ENCODE measurements around the gene ATP6V1D.
"Not testable (repeated sequence)": the region's sequence is repeated elsewhere in the genome, so short reads cannot be mapped to it uniquely, and the experiment has no call there.

Gene ATP6V1D

DNA sequence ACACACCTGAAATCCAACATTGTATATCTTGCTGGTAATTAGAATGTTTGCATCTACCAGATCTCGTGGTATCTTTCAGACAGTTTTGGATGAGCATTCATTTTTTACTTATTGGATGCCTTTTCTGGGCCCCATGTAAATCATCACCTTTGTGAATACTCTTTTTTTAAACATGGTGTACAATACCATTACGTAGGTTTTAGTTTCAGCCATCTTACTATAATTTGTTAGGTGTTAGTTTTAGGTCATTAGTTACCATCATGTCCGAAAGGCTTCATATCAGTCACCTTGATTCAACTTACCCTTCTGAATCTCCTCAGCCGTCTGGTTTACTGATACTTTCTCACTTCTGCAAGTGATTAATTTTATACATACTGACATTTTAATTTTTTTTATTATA is 5.9 kb upstream of the ATP6V1D start:
- Histone ChIP-seq H3K4me3 (ENCODE audit: low read length) (no peak overlapping the region), H3K36me3 (ENCODE audit: control insufficient read depth, insufficient read depth, low read length, severe bottlenecking) (peaks cover 71% of the 10 kb centered on the region), H3K27me3 (replicated peaks; ENCODE audit: control insufficient read depth, insufficient read depth, low read length) (no peaks in the 10 kb centered on the region), H3K4me1 (ENCODE audit: control insufficient read depth, insufficient read depth, low read length) (peaks cover 27% of the 10 kb centered on the region), H3K9me3 (ENCODE audit: control insufficient read depth, low read length) (no peaks in the 10 kb centered on the region), H3K9ac (ENCODE audit: low read length) (no peak overlapping the region)
- no peak for DNase-seq (ENCODE audit: low read depth)

DNA sequence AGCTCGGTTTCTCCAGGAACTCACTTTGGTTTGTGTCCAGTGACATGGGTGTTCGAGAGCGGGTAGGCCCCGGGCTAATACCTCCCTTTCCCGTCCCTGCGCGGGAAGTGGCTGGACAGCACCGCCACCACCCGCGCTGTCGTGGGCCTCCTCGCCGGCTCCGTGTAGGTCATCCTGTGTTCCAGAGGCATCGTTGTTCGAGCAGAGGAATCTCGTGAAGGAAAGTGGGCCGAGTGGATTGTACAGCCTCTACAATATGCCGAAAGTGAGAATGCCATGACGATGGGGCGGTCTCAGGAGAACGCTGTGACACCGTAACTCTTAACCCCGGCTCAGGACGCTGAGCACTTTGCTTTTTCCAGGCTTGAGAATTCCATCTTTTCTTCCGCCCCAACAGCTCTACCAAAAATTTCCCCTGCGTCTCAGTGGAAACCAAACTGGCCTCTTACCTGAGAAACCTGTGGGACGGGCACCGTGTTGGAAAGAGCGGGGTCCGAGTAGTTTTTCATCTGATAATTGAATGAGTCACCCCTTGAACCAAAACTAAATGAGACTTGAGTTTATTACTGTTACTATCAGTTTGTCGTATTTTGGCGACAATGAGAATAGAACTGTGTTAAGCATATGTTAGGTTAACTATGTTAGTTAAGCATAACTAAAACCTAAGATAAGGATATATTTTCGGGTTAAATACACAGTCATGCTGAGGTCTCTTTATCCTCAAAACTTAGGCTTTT is 1.0 kb upstream of the ATP6V1D start:
- Histone ChIP-seq H3K9me3 (ENCODE audit: control insufficient read depth, low read length) (no peaks in the 10 kb centered on the region), H3K4me1 (ENCODE audit: control insufficient read depth, insufficient read depth, low read length) (peaks cover 52% of the 10 kb centered on the region), H3K9ac (ENCODE audit: low read length) (peak overlapping the region; percentile 97), H3K36me3 (ENCODE audit: control insufficient read depth, insufficient read depth, low read length, severe bottlenecking) (peaks cover 24% of the 10 kb centered on the region), H3K4me3 (ENCODE audit: low read length) (peak overlapping the region; percentile 99), H3K27me3 (replicated peaks; ENCODE audit: control insufficient read depth, insufficient read depth, low read length) (no peaks in the 10 kb centered on the region)
- no peak for DNase-seq (ENCODE audit: low read depth)

DNA sequence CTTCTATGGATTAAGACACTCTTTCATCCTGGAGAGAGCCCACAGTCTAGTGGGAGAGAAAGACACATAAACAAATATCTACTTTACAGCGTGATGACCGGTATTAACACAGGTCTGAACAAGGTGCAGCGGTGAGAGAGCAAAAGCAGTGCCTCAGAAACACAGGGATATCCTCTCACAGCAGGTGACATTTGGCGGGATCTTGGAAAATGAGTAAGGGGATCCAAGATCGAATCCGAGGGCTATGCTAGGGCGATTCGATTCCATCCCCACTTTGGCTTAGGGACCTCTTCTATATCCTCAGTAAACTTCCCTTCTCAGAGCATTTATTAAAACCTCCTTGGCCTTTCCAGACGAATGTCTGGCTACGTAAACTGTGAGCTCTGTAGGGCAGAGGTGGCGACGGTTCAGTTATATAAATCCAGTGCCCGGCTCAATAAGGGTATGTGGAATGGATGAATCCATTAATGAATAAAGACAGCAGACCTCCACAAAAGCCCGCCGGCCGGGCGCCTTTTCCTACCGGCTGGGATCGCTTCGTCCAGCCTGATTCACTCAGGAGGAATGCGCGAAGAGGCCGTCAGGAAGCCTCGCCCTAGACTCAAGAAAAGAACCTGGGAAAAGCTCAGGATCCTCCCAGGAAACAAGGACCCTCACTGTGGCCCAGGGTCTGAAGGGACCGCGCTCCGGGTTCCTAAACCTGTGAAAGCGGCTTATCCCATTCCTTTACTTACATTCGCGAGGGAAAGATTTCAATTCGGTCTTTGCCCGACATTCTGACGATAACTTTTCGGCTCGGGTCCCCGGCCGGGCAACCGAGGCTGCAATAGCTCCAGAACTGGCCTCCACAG is 455 bp downstream of the ATP6V1D start:
- DNase-seq (ENCODE audit: low read depth) = peak; percentile 83
- H3K9me3 ChIP-seq (ENCODE audit: control insufficient read depth, low read length) = no peaks in the 10 kb centered on the region

DNA sequence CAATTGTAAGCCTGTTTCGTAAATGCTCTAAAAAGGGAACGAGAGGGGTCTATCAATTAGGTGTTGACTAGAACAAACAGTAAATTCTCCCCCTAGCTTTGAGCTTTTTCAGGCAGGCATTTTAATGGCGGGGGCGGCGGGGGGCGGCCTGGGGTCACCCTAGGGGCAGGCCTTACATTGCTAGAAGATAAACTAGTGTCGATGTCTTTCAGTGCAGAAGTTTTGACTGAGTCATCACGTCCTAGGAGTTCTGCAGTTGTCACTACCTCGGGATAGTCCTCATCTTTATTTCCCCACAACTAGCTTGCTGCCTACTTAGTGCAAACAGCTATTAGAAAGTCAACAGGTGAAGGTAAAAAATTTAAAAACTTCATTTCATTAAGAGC is 1.6 kb downstream of the ATP6V1D start:
- Histone ChIP-seq H3K4me3 (ENCODE audit: low read length) (peak overlapping the region; percentile 99), H3K36me3 (ENCODE audit: control insufficient read depth, insufficient read depth, low read length, severe bottlenecking) (peaks cover 10% of the 10 kb centered on the region), H3K9ac (ENCODE audit: low read length) (peak overlapping the region; percentile 97), H3K4me1 (ENCODE audit: control insufficient read depth, insufficient read depth, low read length) (peaks cover 47% of the 10 kb centered on the region), H3K9me3 (ENCODE audit: control insufficient read depth, low read length) (no peaks in the 10 kb centered on the region), H3K27me3 (replicated peaks; ENCODE audit: control insufficient read depth, insufficient read depth, low read length) (no peaks in the 10 kb centered on the region)
- no peak for DNase-seq (ENCODE audit: low read depth)

More for the DNA sequence above, 455 bp downstream of the ATP6V1D start:
- peak overlapping the region; percentile 97 for H3K9ac ChIP-seq (ENCODE audit: low read length)
- peaks cover 11% of the 10 kb centered on the region for H3K36me3 ChIP-seq (ENCODE audit: control insufficient read depth, insufficient read depth, low read length, severe bottlenecking)
- peaks cover 52% of the 10 kb centered on the region for H3K4me1 ChIP-seq (ENCODE audit: control insufficient read depth, insufficient read depth, low read length)
- H3K4me3 ChIP-seq (ENCODE audit: low read length) = peak overlapping the region; percentile 99
- no peaks in the 10 kb centered on the region for H3K27me3 ChIP-seq (replicated peaks; ENCODE audit: control insufficient read depth, insufficient read depth, low read length)

DNA sequence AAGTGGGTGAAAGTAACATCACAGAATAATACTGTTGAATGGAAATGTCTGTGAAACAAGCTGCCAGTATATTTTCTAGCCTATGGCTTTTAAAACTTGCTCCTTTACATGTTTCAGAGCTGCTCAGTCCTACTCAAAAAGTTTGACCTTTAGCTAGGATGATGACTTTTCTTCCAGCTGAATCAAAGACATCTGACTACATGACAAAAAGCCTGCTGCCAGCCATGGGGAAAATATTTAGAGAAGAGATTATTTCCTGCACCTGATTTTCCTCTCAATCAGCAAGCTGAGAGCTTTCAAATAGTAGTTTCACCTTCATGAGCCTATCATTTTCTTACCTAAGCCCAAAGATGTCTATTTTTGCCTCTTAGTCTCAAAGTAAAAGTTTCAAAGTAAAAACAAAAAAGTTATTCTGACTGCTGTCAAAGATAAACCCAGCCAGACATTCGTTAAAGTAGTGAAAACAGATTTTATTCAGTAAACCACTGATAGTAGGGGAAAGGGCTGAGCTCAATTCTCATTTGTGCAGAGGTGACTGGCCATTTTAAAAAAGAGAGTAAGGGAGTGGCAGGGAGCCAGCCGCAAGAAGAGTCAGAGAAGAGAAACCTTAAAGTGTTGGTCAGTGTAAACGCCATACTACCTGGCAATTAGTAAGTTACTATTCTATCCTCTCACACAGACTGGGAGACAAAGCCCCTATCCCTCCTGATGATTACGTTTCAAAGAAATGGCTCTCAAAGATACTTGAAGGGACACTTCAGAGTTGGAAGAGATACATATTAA is 2.2 kb downstream of the ATP6V1D start:
- Histone ChIP-seq H3K9me3 (ENCODE audit: control insufficient read depth, low read length) (no peaks in the 10 kb centered on the region), H3K4me1 (ENCODE audit: control insufficient read depth, insufficient read depth, low read length) (peaks cover 41% of the 10 kb centered on the region), H3K36me3 (ENCODE audit: control insufficient read depth, insufficient read depth, low read length, severe bottlenecking) (peaks cover 10% of the 10 kb centered on the region), H3K4me3 (ENCODE audit: low read length) (peak overlapping the region; percentile 99), H3K9ac (ENCODE audit: low read length) (peak overlapping the region; percentile 97), H3K27me3 (replicated peaks; ENCODE audit: control insufficient read depth, insufficient read depth, low read length) (no peaks in the 10 kb centered on the region)
- no peak for DNase-seq (ENCODE audit: low read depth)

DNA sequence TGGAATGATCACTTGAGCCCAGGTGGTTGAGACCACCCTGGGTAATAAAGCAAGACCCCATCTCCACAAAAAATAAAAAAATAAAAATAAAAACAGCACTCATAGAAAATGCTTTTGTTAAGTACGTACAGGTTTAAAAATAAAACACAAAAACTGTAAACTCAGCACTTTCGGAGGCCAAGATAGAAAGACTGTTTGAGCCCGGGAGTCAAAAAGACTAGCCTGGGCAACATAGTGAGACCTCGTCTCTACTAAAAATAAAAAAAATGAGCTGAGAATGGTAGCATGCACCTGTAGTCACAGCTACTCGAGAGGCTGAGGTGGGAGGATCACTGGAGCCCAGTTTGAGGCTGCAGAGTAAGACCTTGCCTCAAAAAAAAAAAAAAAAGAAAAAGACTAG is 7.5 kb downstream of the ATP6V1D start:
- Histone ChIP-seq H3K36me3 (ENCODE audit: control insufficient read depth, insufficient read depth, low read length, severe bottlenecking) (peaks cover 61% of the 10 kb centered on the region), H3K4me1 (ENCODE audit: control insufficient read depth, insufficient read depth, low read length) (peaks cover 7% of the 10 kb centered on the region), H3K27me3 (replicated peaks; ENCODE audit: control insufficient read depth, insufficient read depth, low read length) (no peaks in the 10 kb centered on the region), H3K4me3 (ENCODE audit: low read length) (no peak overlapping the region), H3K9me3 (ENCODE audit: control insufficient read depth, low read length) (no peaks in the 10 kb centered on the region), H3K9ac (ENCODE audit: low read length) (no peak overlapping the region)
- no peak for DNase-seq (ENCODE audit: low read depth)

DNA sequence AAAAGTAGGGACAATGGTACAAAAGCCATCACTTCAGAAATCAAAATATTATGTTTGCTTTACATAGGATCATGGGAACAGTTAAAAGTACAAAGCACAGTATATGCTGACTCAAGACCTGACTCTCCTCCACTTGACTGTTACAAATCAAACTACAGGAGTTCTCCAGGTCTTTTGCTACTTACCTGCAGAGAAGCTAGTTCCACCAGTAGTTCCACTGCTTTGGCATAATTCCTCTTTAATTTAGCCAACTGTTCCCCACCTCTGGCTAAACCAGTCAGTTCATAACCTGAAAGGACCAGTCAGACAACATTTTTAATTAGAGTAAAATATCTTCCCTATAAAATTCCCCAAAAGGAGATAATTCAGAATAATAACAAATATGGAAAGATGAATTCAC is 14.0 kb downstream of the ATP6V1D start:
- Histone ChIP-seq H3K9me3 (ENCODE audit: control insufficient read depth, low read length) (no peaks in the 10 kb centered on the region), H3K4me1 (ENCODE audit: control insufficient read depth, insufficient read depth, low read length) (peaks cover 9% of the 10 kb centered on the region), H3K27me3 (replicated peaks; ENCODE audit: control insufficient read depth, insufficient read depth, low read length) (no peaks in the 10 kb centered on the region), H3K36me3 (ENCODE audit: control insufficient read depth, insufficient read depth, low read length, severe bottlenecking) (peaks cover 84% of the 10 kb centered on the region), H3K9ac (ENCODE audit: low read length) (no peak overlapping the region), H3K4me3 (ENCODE audit: low read length) (no peak overlapping the region)
- no peak for DNase-seq (ENCODE audit: low read depth)

DNA sequence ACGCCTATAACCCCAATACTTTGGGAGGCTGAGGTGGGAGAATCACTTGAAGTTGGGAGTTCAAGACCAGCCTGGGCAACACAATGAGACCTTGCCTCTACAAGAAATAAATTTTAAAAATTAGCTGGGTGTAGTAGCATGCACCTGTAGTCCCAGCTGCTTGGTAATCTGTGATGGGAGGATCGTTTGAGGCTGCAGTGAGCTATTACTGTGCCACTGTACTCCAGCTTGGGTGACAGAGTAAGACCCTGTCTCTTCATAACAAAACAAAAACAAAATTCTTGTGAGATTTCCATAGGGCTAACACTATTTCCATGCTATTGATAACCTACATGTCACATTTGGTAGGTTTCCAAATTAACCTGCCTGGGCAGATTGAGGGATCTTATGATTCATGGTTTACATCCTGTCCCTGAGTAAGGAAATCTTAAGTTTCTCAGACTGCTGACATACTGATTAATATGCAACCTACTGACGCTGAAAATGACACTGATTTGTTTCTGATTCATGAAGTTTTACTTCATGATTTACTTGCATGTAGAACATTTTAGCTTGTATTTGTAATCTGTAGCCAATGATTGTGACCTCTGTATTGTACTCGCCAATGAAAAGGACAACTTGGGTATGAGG is 15.9 kb downstream of the ATP6V1D start:
- no peak overlapping the region for H3K9ac ChIP-seq (ENCODE audit: low read length)
- no peaks in the 10 kb centered on the region for H3K9me3 ChIP-seq (ENCODE audit: control insufficient read depth, low read length)
- no peak overlapping the region for H3K4me3 ChIP-seq (ENCODE audit: low read length)
- DNase-seq (ENCODE audit: low read depth) = no peak
- peaks cover 84% of the 10 kb centered on the region for H3K36me3 ChIP-seq (ENCODE audit: control insufficient read depth, insufficient read depth, low read length, severe bottlenecking)
- H3K4me1 ChIP-seq (ENCODE audit: control insufficient read depth, insufficient read depth, low read length) = peaks cover 9% of the 10 kb centered on the region
- no peaks in the 10 kb centered on the region for H3K27me3 ChIP-seq (replicated peaks; ENCODE audit: control insufficient read depth, insufficient read depth, low read length)

DNA sequence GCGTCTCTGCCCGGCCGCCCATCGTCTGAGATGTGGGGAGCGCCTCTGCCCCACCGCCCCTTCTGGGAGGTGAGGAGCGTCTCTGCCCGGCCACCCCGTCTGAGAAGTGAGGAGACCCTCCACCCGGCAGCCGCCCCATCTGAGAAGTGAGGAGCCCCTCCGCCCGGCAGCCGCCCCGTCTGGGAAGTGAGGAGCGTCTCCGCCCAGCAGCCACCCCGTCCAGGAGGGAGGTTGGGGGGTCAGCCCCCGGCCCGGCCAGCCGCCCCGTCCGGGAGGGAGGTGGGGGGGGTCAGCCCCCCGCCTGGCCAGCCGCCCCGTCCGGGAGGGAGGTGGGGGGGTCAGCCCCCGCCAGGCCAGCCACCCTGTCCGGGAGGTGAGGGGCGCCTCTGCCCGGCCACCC is 18.4 kb downstream of the ATP6V1D start:
- not testable (repeated sequence) for H3K4me3 ChIP-seq (ENCODE audit: low read length); H3K9ac ChIP-seq (ENCODE audit: low read length); DNase-seq (ENCODE audit: low read depth); H3K4me1 ChIP-seq (ENCODE audit: control insufficient read depth, insufficient read depth, low read length); H3K9me3 ChIP-seq (ENCODE audit: control insufficient read depth, low read length); H3K27me3 ChIP-seq (replicated peaks; ENCODE audit: control insufficient read depth, insufficient read depth, low read length)
- peaks cover 84% of the 10 kb centered on the region for H3K36me3 ChIP-seq (ENCODE audit: control insufficient read depth, insufficient read depth, low read length, severe bottlenecking)

DNA sequence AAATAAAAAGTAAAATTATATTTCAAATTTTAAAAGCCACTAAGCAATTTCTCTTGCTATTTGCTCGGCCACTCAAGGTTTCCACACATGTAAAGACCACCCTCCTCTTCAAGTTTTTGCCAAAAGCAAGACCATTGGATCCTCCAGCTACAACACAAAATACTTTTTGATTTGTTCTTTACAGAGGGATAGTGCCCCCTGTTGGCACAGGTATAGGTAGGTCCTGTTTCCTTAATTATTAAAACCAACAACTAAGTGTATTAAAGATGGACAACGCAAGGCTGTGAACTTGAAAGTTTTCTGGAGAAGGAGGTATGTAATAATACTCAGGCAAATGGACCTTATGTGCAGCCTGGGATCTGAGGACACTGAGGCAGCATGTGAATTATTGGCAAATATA is 23.8 kb downstream of the ATP6V1D start:
- Histone ChIP-seq H3K27me3 (replicated peaks; ENCODE audit: control insufficient read depth, insufficient read depth, low read length) (no peaks in the 10 kb centered on the region), H3K4me1 (ENCODE audit: control insufficient read depth, insufficient read depth, low read length) (no peaks in the 10 kb centered on the region), H3K4me3 (ENCODE audit: low read length) (no peak overlapping the region), H3K9ac (ENCODE audit: low read length) (no peak overlapping the region), H3K36me3 (ENCODE audit: control insufficient read depth, insufficient read depth, low read length, severe bottlenecking) (peaks cover 97% of the 10 kb centered on the region), H3K9me3 (ENCODE audit: control insufficient read depth, low read length) (no peaks in the 10 kb centered on the region)
- DNase-seq (ENCODE audit: low read depth) = peak; percentile 33

DNA sequence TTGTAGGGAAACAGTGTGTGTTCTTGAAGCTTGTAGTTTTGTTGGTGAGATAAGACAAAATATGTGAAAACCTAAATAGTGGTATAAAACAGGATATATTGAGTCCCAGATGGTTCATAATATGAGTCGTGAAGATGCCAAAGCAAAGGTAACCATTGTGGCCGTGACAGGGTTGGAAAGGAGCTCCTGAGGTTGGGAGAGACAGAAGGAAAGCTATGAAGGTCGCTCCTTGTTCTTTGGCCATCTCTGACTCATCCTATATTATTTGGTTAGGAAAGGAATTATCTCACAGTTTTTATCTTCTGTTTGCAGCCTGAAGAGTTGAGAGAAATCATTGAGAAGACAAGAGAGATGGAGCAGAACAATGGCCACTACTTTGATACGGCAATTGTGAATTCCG is 27.1 kb downstream of the ATP6V1D start:
- Histone ChIP-seq H3K9me3 (ENCODE audit: control insufficient read depth, low read length) (no peaks in the 10 kb centered on the region), H3K27me3 (replicated peaks; ENCODE audit: control insufficient read depth, insufficient read depth, low read length) (no peaks in the 10 kb centered on the region), H3K4me1 (ENCODE audit: control insufficient read depth, insufficient read depth, low read length) (no peaks in the 10 kb centered on the region), H3K9ac (ENCODE audit: low read length) (no peak overlapping the region), H3K4me3 (ENCODE audit: low read length) (no peak overlapping the region), H3K36me3 (ENCODE audit: control insufficient read depth, insufficient read depth, low read length, severe bottlenecking) (peaks cover 67% of the 10 kb centered on the region)
- no peak for DNase-seq (ENCODE audit: low read depth)

Data from adipocyte (in vitro differentiated cells).